Measurements from ENCODE around the gene NPW. TPM values are rescaled to one million over a fixed set of nuclear protein-coding genes. Genes with fewer than 3 reads are reported as not detected.

NPW gene
- total and polyA plus RNA-seq, 9 of the 15 experiments (the other 6 are each of a cell fraction or from before 2014, with no cell fraction given): 0.14 to 4.0 (median 2.6) TPM; not detected in 4

- no peaks in the 10 kb centered on the region for H3K9me1 ChIP-seq (ENCODE audit: control insufficient read depth, insufficient read depth, low read length)
- H2AFZ ChIP-seq (ENCODE audit: low read depth, low read length): peak overlapping the region; percentile 82
- peaks cover 24% of the 10 kb centered on the region; the same call in 1 of the 3 replicates for H3K36me3 ChIP-seq (ENCODE audit: control insufficient read depth, insufficient read depth, low read length)
- ChIA-PET POLR2A (interaction anchor here (0.6 to 10.2 kb wide), 8 partner anchors 8 to 32 kb away, joined by 3 to 103 read pairs (median 4); partner anchors contain the start of genes RNF151, RPS2 and TBL3), CTCF (ENCODE audit: low intra/inter-chr PET ratio) (interaction anchor here (0.7 kb wide), 1 partner anchor 197 kb away, joined by 3 read pairs; no protein-coding TSS in a partner anchor)
- no peaks in the 10 kb centered on the region for H3K27me3 ChIP-seq (ENCODE audit: control insufficient read depth in 2 of 2, insufficient read depth in 2 of 2, low read length in 2 of 2)
- intact Hi-C loops (cut with micrococcal nuclease): no loop called here
- H3K4me1 ChIP-seq (replicated peaks in 1 of 2; ENCODE audit: control insufficient read depth in 2 of 2, insufficient read depth in 2 of 2, low read length in 2 of 2): peaks cover 6 to 73% of the 10 kb centered on the region in 2 experiments; a peak in 4 of 5 replicates
- BruUV-seq (replicated peaks): TSS peak; percentile 68
- H3K9me3 ChIP-seq (replicated peaks; ENCODE audit: control insufficient read depth, insufficient read depth, low read depth, low read length): no peaks in the 10 kb centered on the region
- H3K79me2 ChIP-seq (ENCODE audit: control insufficient read depth, insufficient read depth, low read length): peaks cover 16% of the 10 kb centered on the region
- peak overlapping the region; percentile 70 for H3K4me3 ChIP-seq
- ATAC-seq (peak; percentile 25), DNase-seq (ENCODE audit: extremely low read depth in 1 of 4, low spot score in 3 of 4) (peak; percentile 46 to 72 (median 64)), FAIRE-seq (peak; percentile 65)
- no peaks in the 10 kb centered on the region for H4K20me1 ChIP-seq (replicated peaks; ENCODE audit: control insufficient read depth, insufficient read depth, low read length)
- in situ Hi-C loops (cut with MboI): no loop called here
- 2% methylated on average over 47 of the region's 58 CpGs for WGBS (ENCODE audit: insufficient coverage, low coverage, missing lambda C conversion rate)
- peak overlapping the region; percentile 73 for H3K27ac ChIP-seq (ENCODE audit: extremely low read depth, low read depth, low read length)
- H3K9ac ChIP-seq (ENCODE audit: insufficient read depth in 1 of 2, low read depth in 2 of 2, low read length in 2 of 2): peak overlapping the region; percentile 67 to 98
- H3K4me2 ChIP-seq (ENCODE audit: insufficient read depth, low read length): peak overlapping the region; percentile 82
- TF ChIP-seq ZNF584 (CRISPR knock-in tag; IDR thresholded peaks at IDR 0.05; ENCODE audit: low read depth) (no peak), ZNF408 (CRISPR knock-in tag; IDR thresholded peaks at IDR 0.05; ENCODE audit: low read depth) (no peak), NCOR1 (IDR thresholded peaks at IDR 0.05) (no peak), MXI1 (IDR thresholded peaks at IDR 0.05; ENCODE audit: low read depth, low read length) (no peak), DNMT1 (IDR thresholded peaks at IDR 0.05) (no peak), HLTF (IDR thresholded peaks at IDR 0.05) (no peak), ZBTB12 (CRISPR knock-in tag; IDR thresholded peaks at IDR 0.05) (no peak), ZKSCAN3 (CRISPR knock-in tag; IDR thresholded peaks at IDR 0.05) (no peak), ZNF668 (CRISPR knock-in tag; IDR thresholded peaks at IDR 0.05) (no peak), SAFB2 (IDR thresholded peaks at IDR 0.05; ENCODE audit: borderline replicate concordance, low read depth, low read length, severe bottlenecking) (no peak), ZKSCAN8 (CRISPR knock-in tag; IDR thresholded peaks at IDR 0.05) (no peak), CHD4 (IDR thresholded peaks at IDR 0.05; ENCODE audit: insufficient read depth, insufficient replicate concordance, low read depth, low read length, poor library complexity, severe bottlenecking) (no peak), SMARCA5 (IDR thresholded peaks at IDR 0.05) (no peak), ZNF740 (CRISPR knock-in tag; IDR thresholded peaks at IDR 0.05) (no peak), ZNF740 (tag; IDR thresholded peaks at IDR 0.05) (no peak), HNRNPK (IDR thresholded peaks at IDR 0.05; ENCODE audit: low read depth, low read length, poor library complexity, severe bottlenecking) (no peak), COPS2 (conservative IDR thresholded peaks at IDR 0.05) (no peak), PCBP1 (IDR thresholded peaks at IDR 0.05; ENCODE audit: low read depth, low read length, poor library complexity, severe bottlenecking) (peak; percentile 22)
- TF ChIP-seq, protein P1, sequence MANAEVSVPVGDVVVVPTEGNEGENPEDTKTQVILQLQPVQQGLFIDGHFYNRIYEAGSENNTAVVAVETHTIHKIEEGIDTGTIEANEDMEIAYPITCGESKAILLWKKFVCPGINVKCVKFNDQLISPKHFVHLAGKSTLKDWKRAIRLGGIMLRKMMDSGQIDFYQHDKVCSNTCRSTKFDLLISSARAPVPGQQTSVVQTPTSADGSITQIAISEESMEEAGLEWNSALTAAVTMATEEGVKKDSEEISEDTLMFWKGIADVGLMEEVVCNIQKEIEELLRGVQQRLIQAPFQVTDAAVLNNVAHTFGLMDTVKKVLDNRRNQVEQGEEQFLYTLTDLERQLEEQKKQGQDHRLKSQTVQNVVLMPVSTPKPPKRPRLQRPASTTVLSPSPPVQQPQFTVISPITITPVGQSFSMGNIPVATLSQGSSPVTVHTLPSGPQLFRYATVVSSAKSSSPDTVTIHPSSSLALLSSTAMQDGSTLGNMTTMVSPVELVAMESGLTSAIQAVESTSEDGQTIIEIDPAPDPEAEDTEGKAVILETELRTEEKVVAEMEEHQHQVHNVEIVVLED (CRISPR knock-in tag; IDR thresholded peaks at IDR 0.05): no peak
Observed at GRCh38 chr16:1984347-1985225, 35.0 kb upstream of the NPW start.

Measured in K562 (cell line).